KOPT-K1 (cell line): ENCODE results near the gene CCDC85C.

ENCODE experiments used
- H3K27ac ChIP-seq: fragments of 200-600 bp; sonication (generic); 2 replicates; pipeline ENCODE4 v1.5.1; 2016; ENCODE audit warnings: antibody characterized with exemption, mild to moderate bottlenecking, low read depth, low read length; ENCODE audit not compliant: poor library complexity, severe bottlenecking
- H3K36me3 ChIP-seq: fragments of 200-600 bp; sonication (generic); 2 replicates; pipeline ENCODE4 v1.5.1; 2017; ENCODE audit warnings: antibody characterized with exemption, mild to moderate bottlenecking, low read length, moderate library complexity; ENCODE audit not compliant: insufficient read depth
- H3K9me3 ChIP-seq: fragments of 200-600 bp; sonication (generic); 2 replicates; pipeline ENCODE4 v1.5.1; 2017; ENCODE audit warnings: antibody characterized with exemption, low read length, mild to moderate bottlenecking; ENCODE audit not compliant: insufficient read depth, poor library complexity, severe bottlenecking

Gene CCDC85C

GRCh38 chr14:99480917-99481744 lies 122.9 kb downstream of the CCDC85C start, which contains the start of gene CCNK:
Gene CCNK, plus strand, starts transcription at chr14:99481409. Its CDS starts 11,269 bp downstream, at chr14:99492678.
- peak within 1 kb of the TSS; percentile 68 for H3K27ac ChIP-seq
- H3K9me3 ChIP-seq: no peaks in the 10 kb centered on the region
- H3K36me3 ChIP-seq: no peaks in the 10 kb centered on the region

- H3K36me3 ChIP-seq: no peaks in the 10 kb centered on the region
- H3K27ac ChIP-seq: peak within 1 kb of the TSS; percentile 68
- H3K9me3 ChIP-seq: no peaks in the 10 kb centered on the region
Observed at GRCh38 chr14:99479906-99480869, 123.8 kb downstream of the CCDC85C start, which contains the start of gene SETD3. Gene SETD3, minus strand, starts transcription at chr14:99480859. Its CDS starts 15,054 bp downstream, at chr14:99465805.

DNA sequence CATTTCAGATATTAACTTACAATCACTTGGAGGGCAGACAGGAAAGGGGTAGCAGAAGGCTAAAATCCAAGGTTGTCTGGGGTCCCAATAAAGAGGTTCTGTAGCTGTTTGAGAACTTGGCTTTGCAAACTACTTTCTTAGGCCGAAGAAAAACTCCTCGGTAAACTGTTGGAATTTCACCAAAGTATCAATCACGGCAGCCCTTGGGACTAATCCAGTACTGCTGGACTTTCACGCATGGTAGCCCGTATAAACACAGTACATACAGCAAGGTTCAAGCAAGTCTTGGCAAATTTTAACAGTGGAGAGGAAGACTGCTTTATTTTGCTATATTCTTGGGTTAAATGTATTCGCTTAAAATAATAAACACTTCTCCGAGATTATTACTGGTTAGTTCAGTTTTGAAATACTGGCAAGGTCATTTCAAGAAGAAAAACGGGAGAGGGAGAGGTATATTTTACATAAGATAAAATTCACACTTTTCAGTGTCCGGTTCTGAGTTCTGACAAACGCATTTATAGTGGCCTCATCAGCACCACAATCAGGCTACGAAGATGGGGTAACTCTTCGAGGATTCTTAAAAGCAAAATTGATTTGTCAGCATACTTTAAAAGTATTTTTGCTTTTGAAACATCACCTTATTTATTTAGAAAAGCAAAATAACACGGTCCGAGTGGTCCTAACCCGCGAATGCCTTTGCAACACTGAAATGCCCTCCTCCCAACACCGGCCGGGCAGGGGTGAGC lies 124.7 kb downstream of the CCDC85C start:
- no peaks in the 10 kb centered on the region for H3K36me3 ChIP-seq
- H3K27ac ChIP-seq: peak overlapping the region; percentile 68
- H3K9me3 ChIP-seq: no peaks in the 10 kb centered on the region

DNA sequence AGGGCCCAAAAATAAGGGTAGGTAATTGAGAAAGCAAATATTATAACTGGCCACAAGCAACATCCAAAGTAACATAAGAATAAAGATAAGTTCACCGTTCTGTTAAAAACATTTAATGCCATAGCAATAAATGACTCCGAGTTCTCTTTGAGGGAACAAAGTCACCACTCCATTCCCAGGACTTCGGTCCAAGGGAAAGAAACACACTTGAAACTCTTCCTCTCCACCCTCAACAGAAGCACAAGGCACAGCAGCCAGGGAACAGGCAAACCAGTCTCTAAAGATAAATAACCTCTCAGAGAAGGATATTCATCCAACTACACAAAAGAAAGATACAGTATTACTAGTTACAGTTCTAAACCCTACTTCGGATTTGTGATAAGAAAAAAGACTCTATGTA lies 125.9 kb downstream of the CCDC85C start:
- no peak overlapping the region for H3K27ac ChIP-seq

GRCh38 chr14:99476864-99477263 lies 127.1 kb downstream of the CCDC85C start:
- H3K9me3 ChIP-seq: no peaks in the 10 kb centered on the region
- no peaks in the 10 kb centered on the region for H3K36me3 ChIP-seq
- H3K27ac ChIP-seq: no peak overlapping the region

More for the DNA sequence above, 125.9 kb downstream of the CCDC85C start:
- Histone ChIP-seq H3K9me3 (no peaks in the 10 kb centered on the region), H3K36me3 (no peaks in the 10 kb centered on the region)

DNA sequence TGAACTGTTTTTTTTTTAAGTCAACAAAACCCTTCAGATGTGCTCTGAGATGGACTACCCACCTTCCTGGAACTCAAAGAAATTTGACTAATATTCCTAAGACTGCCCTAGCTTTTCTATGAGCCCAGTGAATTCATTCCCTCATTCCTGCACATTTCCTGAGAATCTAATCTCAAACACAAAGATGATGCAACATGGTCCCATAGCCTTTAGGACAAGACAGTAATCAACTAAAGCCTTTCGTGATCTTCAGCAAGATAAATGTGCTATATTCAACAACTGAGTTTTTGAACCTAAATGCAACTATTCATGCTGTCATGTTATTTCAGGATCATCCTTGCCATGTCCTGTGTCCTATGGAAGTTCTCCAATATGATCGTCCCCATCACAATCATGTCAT lies 128.3 kb downstream of the CCDC85C start:
- no peaks in the 10 kb centered on the region for H3K36me3 ChIP-seq
- no peaks in the 10 kb centered on the region for H3K9me3 ChIP-seq
- H3K27ac ChIP-seq: no peak overlapping the region

DNA sequence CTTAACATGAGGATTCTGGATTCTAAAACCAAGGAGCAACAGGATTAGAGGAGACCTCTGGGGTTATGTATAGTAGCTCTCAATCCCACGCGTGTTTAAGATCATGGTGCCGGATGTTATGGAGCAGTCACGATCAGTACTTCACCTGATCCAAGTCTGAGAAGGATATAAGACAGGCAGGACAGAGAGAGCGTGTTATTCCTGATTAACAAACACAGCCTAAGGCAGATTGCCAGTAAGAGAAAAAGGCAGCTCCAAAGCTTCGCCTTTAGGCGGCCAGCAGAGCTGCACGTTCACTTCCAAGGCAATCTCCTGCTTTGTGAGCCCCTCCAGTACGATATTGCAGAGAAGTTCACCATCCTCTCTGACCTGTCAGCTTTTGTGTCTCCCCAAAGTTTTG lies 128.8 kb downstream of the CCDC85C start:
- no peaks in the 10 kb centered on the region for H3K9me3 ChIP-seq
- no peaks in the 10 kb centered on the region for H3K36me3 ChIP-seq
- no peak overlapping the region for H3K27ac ChIP-seq

GRCh38 chr14:99473458-99473857 lies 130.5 kb downstream of the CCDC85C start:
- no peak overlapping the region for H3K27ac ChIP-seq
- no peaks in the 10 kb centered on the region for H3K36me3 ChIP-seq
- H3K9me3 ChIP-seq: no peaks in the 10 kb centered on the region

- Histone ChIP-seq H3K27ac (no peak overlapping the region), H3K9me3 (no peaks in the 10 kb centered on the region), H3K36me3 (no peaks in the 10 kb centered on the region)
Observed at GRCh38 chr14:99472937-99473336, 131.1 kb downstream of the CCDC85C start.

GRCh38 chr14:99471731-99472130 lies 132.3 kb downstream of the CCDC85C start:
- H3K9me3 ChIP-seq: no peaks in the 10 kb centered on the region
- H3K36me3 ChIP-seq: no peaks in the 10 kb centered on the region
- H3K27ac ChIP-seq: no peak overlapping the region

- Histone ChIP-seq H3K36me3 (peaks cover 17% of the 10 kb centered on the region), H3K9me3 (no peaks in the 10 kb centered on the region), H3K27ac (no peak overlapping the region)
Observed at GRCh38 chr14:99468836-99469592, 135.0 kb downstream of the CCDC85C start.

GRCh38 chr14:99468081-99468480 lies 135.9 kb downstream of the CCDC85C start:
- H3K9me3 ChIP-seq: no peaks in the 10 kb centered on the region
- peaks cover 27% of the 10 kb centered on the region for H3K36me3 ChIP-seq
- no peak overlapping the region for H3K27ac ChIP-seq

DNA sequence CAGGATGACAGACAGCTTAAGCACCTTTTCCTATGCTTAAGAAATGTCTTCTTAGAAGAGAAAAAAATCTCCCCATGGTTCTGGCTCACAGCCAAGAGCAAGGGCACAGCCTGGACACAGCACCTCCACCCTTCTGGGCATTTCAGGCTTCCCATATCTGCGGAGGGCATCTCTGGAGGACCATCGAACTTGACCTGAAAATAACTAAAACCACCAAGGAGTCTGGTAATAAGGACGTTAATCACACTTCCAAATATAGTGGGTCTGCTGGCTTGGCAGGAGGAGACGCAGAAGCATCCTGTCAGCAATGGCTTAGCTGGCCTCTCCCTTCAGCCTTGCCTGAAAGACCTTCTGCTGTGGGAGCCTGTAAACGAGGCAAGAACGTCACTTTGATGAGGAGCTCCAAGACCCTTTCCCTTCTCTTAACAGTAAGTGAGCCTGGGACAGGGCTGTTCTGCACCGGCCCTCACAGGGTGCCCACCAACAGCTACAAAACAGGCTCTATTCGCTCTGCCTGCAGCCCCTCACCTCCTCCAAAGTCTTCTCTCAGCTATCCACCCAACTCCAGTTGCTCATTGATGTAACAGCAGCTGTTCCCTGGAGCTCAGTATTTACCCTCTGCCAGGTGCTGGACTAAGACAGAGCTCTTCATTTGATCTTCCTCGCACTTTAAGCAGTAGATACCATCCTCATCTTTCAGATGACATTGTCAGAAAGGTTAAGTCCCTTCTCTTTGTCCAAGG lies 136.5 kb downstream of the CCDC85C start:
- no peak overlapping the region for H3K27ac ChIP-seq
- no peaks in the 10 kb centered on the region for H3K9me3 ChIP-seq

More for the DNA sequence above, 136.5 kb downstream of the CCDC85C start:
- H3K36me3 ChIP-seq: peaks cover 32% of the 10 kb centered on the region
